ENCODE data around the gene SORBS1. TPM values are rescaled to one million over a fixed set of nuclear protein-coding genes. Genes with fewer than 3 reads are reported as not detected.

Gene SORBS1
- total RNA-seq, 2 experiments from 2014 or later = 0.56 to 0.74 TPM

GRCh38 chr10:95464280-95464679, 96.9 kb downstream of the SORBS1 start:
- no peaks in the 10 kb centered on the region for H3K9me3 Mint-ChIP-seq
- ChIA-PET CTCF (no interaction called here), POLR2A (no interaction called here)
- H3K4me1 Mint-ChIP-seq = peaks cover 6% of the 10 kb centered on the region
- H3K27ac Mint-ChIP-seq = no peak overlapping the region
- H3K27me3 Mint-ChIP-seq = peaks cover 18% of the 10 kb centered on the region
- no peaks in the 10 kb centered on the region for H3K36me3 Mint-ChIP-seq (ENCODE audit: low read depth)
- no peak overlapping the region for H3K4me3 Mint-ChIP-seq
- no peak for DNase-seq

- Mint-ChIP-seq H3K27me3 (peaks cover 22% of the 10 kb centered on the region), H3K4me3 (no peak overlapping the region), H3K4me1 (peaks cover 6% of the 10 kb centered on the region), H3K27ac (no peak overlapping the region), H3K9me3 (no peaks in the 10 kb centered on the region), H3K36me3 (ENCODE audit: low read depth) (no peaks in the 10 kb centered on the region)
- no peak for DNase-seq
- CTCF ChIA-PET = no interaction called here
- POLR2A ChIA-PET = no interaction called here
These were observed 98.2 kb downstream of the SORBS1 start for GRCh38 chr10:95462740-95463667.

- Mint-ChIP-seq H3K36me3 (ENCODE audit: low read depth) (no peaks in the 10 kb centered on the region), H3K27ac (no peak overlapping the region), H3K9me3 (no peaks in the 10 kb centered on the region), H3K27me3 (peaks cover 34% of the 10 kb centered on the region), H3K4me3 (no peak overlapping the region), H3K4me1 (peaks cover 2% of the 10 kb centered on the region)
- DNase-seq = no peak
- CTCF ChIA-PET = no interaction called here
- POLR2A ChIA-PET = no interaction called here
These were observed 99.6 kb downstream of the SORBS1 start for GRCh38 chr10:95461611-95462010.

GRCh38 chr10:95459446-95460045, 101.6 kb downstream of the SORBS1 start:
- Mint-ChIP-seq H3K9me3 (no peaks in the 10 kb centered on the region), H3K27ac (no peak overlapping the region), H3K4me3 (no peak overlapping the region), H3K4me1 (no peaks in the 10 kb centered on the region), H3K27me3 (peaks cover 34% of the 10 kb centered on the region), H3K36me3 (ENCODE audit: low read depth) (no peaks in the 10 kb centered on the region)
- no peak for DNase-seq
- ChIA-PET CTCF (no interaction called here), POLR2A (interaction anchor here (0.7 kb wide), 1 partner anchor 379 kb away, joined by 4 read pairs; no protein-coding TSS in a partner anchor)

- no peak for DNase-seq
- Mint-ChIP-seq H3K27ac (no peak overlapping the region), H3K36me3 (ENCODE audit: low read depth) (no peaks in the 10 kb centered on the region), H3K9me3 (no peaks in the 10 kb centered on the region), H3K4me1 (no peaks in the 10 kb centered on the region), H3K4me3 (no peak overlapping the region), H3K27me3 (peaks cover 34% of the 10 kb centered on the region)
- POLR2A ChIA-PET = interaction anchor here (0.7 kb wide), 1 partner anchor 379 kb away, joined by 4 read pairs; no protein-coding TSS in a partner anchor
- CTCF ChIA-PET = no interaction called here
These were observed 102.3 kb downstream of the SORBS1 start for GRCh38 chr10:95458871-95459270.

DNA sequence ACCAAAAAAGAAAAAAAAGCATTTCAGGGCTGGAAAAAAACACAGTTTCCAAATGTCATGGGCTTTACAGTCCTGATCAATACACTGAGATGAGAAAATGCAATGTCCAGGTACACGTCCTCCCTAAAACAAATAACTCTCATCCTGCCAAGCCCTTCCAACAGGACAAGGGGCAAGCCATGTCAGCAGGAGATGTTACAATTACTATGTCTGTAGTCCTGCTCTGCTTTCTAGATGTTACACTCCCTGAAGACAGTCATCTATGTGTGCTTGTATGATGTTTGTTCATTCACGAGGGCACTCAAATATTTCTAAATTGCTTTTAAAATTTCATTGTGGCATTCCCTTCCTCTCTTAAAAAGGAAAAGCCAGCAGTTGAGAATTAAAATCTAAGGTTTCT, 103.2 kb downstream of the SORBS1 start:
- no peaks in the 10 kb centered on the region for H3K9me3 Mint-ChIP-seq
- no peak overlapping the region for H3K27ac Mint-ChIP-seq
- H3K36me3 Mint-ChIP-seq (ENCODE audit: low read depth) = no peaks in the 10 kb centered on the region
- no peak overlapping the region for H3K4me3 Mint-ChIP-seq
- no peaks in the 10 kb centered on the region for H3K4me1 Mint-ChIP-seq
- POLR2A ChIA-PET = no interaction called here
- no peak for DNase-seq
- CTCF ChIA-PET = no interaction called here
- H3K27me3 Mint-ChIP-seq = peaks cover 30% of the 10 kb centered on the region

GRCh38 chr10:95457319-95457886, 103.8 kb downstream of the SORBS1 start:
- DNase-seq = no peak
- no peak overlapping the region for H3K27ac Mint-ChIP-seq
- POLR2A ChIA-PET = no interaction called here
- no peaks in the 10 kb centered on the region for H3K4me1 Mint-ChIP-seq
- H3K9me3 Mint-ChIP-seq = no peaks in the 10 kb centered on the region
- CTCF ChIA-PET = no interaction called here
- no peaks in the 10 kb centered on the region for H3K36me3 Mint-ChIP-seq (ENCODE audit: low read depth)
- peaks cover 24% of the 10 kb centered on the region for H3K27me3 Mint-ChIP-seq
- H3K4me3 Mint-ChIP-seq = no peak overlapping the region

- Mint-ChIP-seq H3K36me3 (ENCODE audit: low read depth) (no peaks in the 10 kb centered on the region), H3K4me3 (no peak overlapping the region), H3K4me1 (no peaks in the 10 kb centered on the region), H3K27me3 (peaks cover 21% of the 10 kb centered on the region), H3K27ac (no peak overlapping the region), H3K9me3 (no peaks in the 10 kb centered on the region)
- CTCF ChIA-PET = interaction anchor here (0.6 kb wide), 1 partner anchor 373 kb away, joined by 5 read pairs; no protein-coding TSS in a partner anchor
- POLR2A ChIA-PET = no interaction called here
- DNase-seq = no peak
These were observed 104.7 kb downstream of the SORBS1 start for GRCh38 chr10:95456516-95456915.

- peaks cover 21% of the 10 kb centered on the region for H3K27me3 Mint-ChIP-seq
- ChIA-PET POLR2A (no interaction called here), CTCF (interaction anchor here (0.6 to 1.4 kb wide), 2 partner anchors 22 to 24 kb away, joined by 3 read pairs; no protein-coding TSS in a partner anchor)
- H3K4me3 Mint-ChIP-seq = no peak overlapping the region
- DNase-seq = no peak
- no peaks in the 10 kb centered on the region for H3K36me3 Mint-ChIP-seq (ENCODE audit: low read depth)
- no peaks in the 10 kb centered on the region for H3K4me1 Mint-ChIP-seq
- H3K27ac Mint-ChIP-seq = no peak overlapping the region
- no peaks in the 10 kb centered on the region for H3K9me3 Mint-ChIP-seq
These were observed 106.2 kb downstream of the SORBS1 start for GRCh38 chr10:95454940-95455339.

- no peak for DNase-seq
- CTCF ChIA-PET = interaction anchor here (0.6 to 1.4 kb wide), 2 partner anchors 23 to 24 kb away, joined by 3 read pairs; no protein-coding TSS in a partner anchor
- POLR2A ChIA-PET = no interaction called here
- peaks cover 17% of the 10 kb centered on the region for H3K27me3 Mint-ChIP-seq
- no peaks in the 10 kb centered on the region for H3K4me1 Mint-ChIP-seq
- no peaks in the 10 kb centered on the region for H3K36me3 Mint-ChIP-seq (ENCODE audit: low read depth)
- H3K27ac Mint-ChIP-seq = no peak overlapping the region
- no peaks in the 10 kb centered on the region for H3K9me3 Mint-ChIP-seq
- H3K4me3 Mint-ChIP-seq = no peak overlapping the region
These were observed 106.8 kb downstream of the SORBS1 start for GRCh38 chr10:95454356-95454755.

- Mint-ChIP-seq H3K9me3 (no peaks in the 10 kb centered on the region), H3K27me3 (peaks cover under 1% of the 10 kb centered on the region), H3K36me3 (ENCODE audit: low read depth) (no peaks in the 10 kb centered on the region), H3K4me1 (no peaks in the 10 kb centered on the region), H3K4me3 (no peak overlapping the region), H3K27ac (no peak overlapping the region)
- CTCF ChIA-PET = interaction anchor here (0.8 kb wide), 1 partner anchor 22 kb away, joined by 3 read pairs; no protein-coding TSS in a partner anchor
- DNase-seq = no peak
- POLR2A ChIA-PET = no interaction called here
These were observed 109.3 kb downstream of the SORBS1 start for GRCh38 chr10:95451568-95452524.

DNA sequence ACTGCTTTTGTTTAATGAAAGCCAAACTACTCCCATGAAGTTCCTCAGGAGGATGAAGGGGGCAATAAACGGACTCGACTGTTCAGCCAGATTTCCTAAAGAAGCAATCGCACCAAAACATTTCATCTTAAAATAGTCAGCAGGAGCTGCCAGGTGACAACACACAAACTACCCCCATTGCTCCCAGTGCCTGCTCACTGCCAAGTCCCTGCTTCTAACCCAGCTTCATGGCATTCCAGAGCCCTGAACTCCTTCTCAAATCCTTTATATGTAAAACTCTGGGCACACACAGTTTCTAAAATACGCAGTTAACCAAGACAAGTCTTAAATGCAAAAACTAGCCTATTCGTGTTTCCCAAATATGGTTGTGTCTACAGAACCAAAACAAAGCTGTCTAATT, 110.0 kb downstream of the SORBS1 start:
- no peak for DNase-seq
- H3K27ac Mint-ChIP-seq = no peak overlapping the region
- no peaks in the 10 kb centered on the region for H3K9me3 Mint-ChIP-seq
- H3K4me3 Mint-ChIP-seq = no peak overlapping the region
- CTCF ChIA-PET = interaction anchor here (0.8 kb wide), 1 partner anchor 21 kb away, joined by 3 read pairs; no protein-coding TSS in a partner anchor
- no peaks in the 10 kb centered on the region for H3K36me3 Mint-ChIP-seq (ENCODE audit: low read depth)
- POLR2A ChIA-PET = no interaction called here
- H3K27me3 Mint-ChIP-seq = no peaks in the 10 kb centered on the region
- no peaks in the 10 kb centered on the region for H3K4me1 Mint-ChIP-seq

Data from activated CD4-positive, alpha-beta T cell treated with anti-CD3 and anti-CD28 coated beads, Interleukin-2, amount 10 ng/mL, durations not matched to agents 7 days and 5 days (primary cell).